Embryonic facial prominence (tissue), 1 donor: ENCODE measurements around the gene TMEM163.

Source experiments
- DNase-seq: peaks from one replicate; pipeline ENCODE4 v3.0.0-alpha.2; 2016; ENCODE audit errors: extremely low spot score

The TMEM163 gene

GRCh38 chr2:134458473-134458853 is 260.3 kb downstream of the TMEM163 start:
- DNase-seq: no peak

GRCh38 chr2:134457765-134458472 is 260.9 kb downstream of the TMEM163 start:
- no peak for DNase-seq

- no peak for DNase-seq
Observed at GRCh38 chr2:134457353-134457752, 261.4 kb downstream of the TMEM163 start.

GRCh38 chr2:134455426-134455825 is 263.4 kb downstream of the TMEM163 start:
- no peak for DNase-seq

GRCh38 chr2:134454931-134455330 is 263.9 kb downstream of the TMEM163 start:
- no peak for DNase-seq

GRCh38 chr2:134454426-134454825 is 264.4 kb downstream of the TMEM163 start:
- no peak for DNase-seq

GRCh38 chr2:134453973-134454372 is 264.8 kb downstream of the TMEM163 start:
- DNase-seq: no peak

- no peak for DNase-seq
Observed at GRCh38 chr2:134453476-134453875, 265.3 kb downstream of the TMEM163 start.

- DNase-seq: no peak
Observed at GRCh38 chr2:134452042-134452733, 266.6 kb downstream of the TMEM163 start.

- no peak for DNase-seq
Observed at GRCh38 chr2:134451347-134451630, 267.5 kb downstream of the TMEM163 start.

- no peak for DNase-seq
Observed at GRCh38 chr2:134449751-134450513, 268.9 kb downstream of the TMEM163 start.

GRCh38 chr2:134449157-134449556 is 269.6 kb downstream of the TMEM163 start:
- no peak for DNase-seq

GRCh38 chr2:134448650-134449049 is 270.1 kb downstream of the TMEM163 start:
- no peak for DNase-seq

- no peak for DNase-seq
Observed at GRCh38 chr2:134447669-134448068, 271.1 kb downstream of the TMEM163 start.

GRCh38 chr2:134446383-134447017 is 272.3 kb downstream of the TMEM163 start:
- no peak for DNase-seq

GRCh38 chr2:134445985-134446382 is 272.8 kb downstream of the TMEM163 start:
- DNase-seq: no peak

- DNase-seq: no peak
Observed at GRCh38 chr2:134445116-134445515, 273.7 kb downstream of the TMEM163 start.

- no peak for DNase-seq
Observed at GRCh38 chr2:134443814-134444480, 274.9 kb downstream of the TMEM163 start.

GRCh38 chr2:134441153-134441863 is 277.5 kb downstream of the TMEM163 start:
- DNase-seq: no peak

GRCh38 chr2:134440336-134440909 is 278.4 kb downstream of the TMEM163 start:
- DNase-seq: no peak

GRCh38 chr2:134438371-134438770 is 280.4 kb downstream of the TMEM163 start:
- no peak for DNase-seq
